Cardiac fibroblast (primary cell): Measurements from ENCODE around the gene KLHL29.

ENCODE experiments used
- DNase-seq, 2 donors: peaks; one replicate each; pipeline versions ENCODE4 v3.0.0 to v3.0.0-alpha.2; 2010; ENCODE audit warnings: low read depth in 2 of 2
- H3K4me3 ChIP-seq, 2 donors: replicated peaks in 1 of 2; 1 replicate in 1 of 2; 2 replicates in 1 of 2; pipeline ENCODE4 v1.5.1; 2011; ENCODE audit warnings: low read depth in 2 of 2, low read length in 2 of 2, mild to moderate bottlenecking in 2 of 2, moderate library complexity in 1 of 2
- CTCF ChIP-seq: IDR thresholded peaks from one replicate; pipeline ENCODE4 v1.5.1; 2011; ENCODE audit warnings: low read depth, mild to moderate bottlenecking, low read length, inconsistent platforms

The KLHL29 gene

GRCh38 chr2:23571085-23571484 lies 186.1 kb downstream of the KLHL29 start:
- no peak for TF ChIP-seq CTCF
- H3K4me3 ChIP-seq = no peak overlapping the region
- no peak for DNase-seq

- H3K4me3 ChIP-seq = no peak overlapping the region
- no peak for TF ChIP-seq CTCF
- no peak for DNase-seq
Measured at GRCh38 chr2:23571527-23572282, 186.7 kb downstream of the KLHL29 start.

- no peak overlapping the region for H3K4me3 ChIP-seq
- no peak for TF ChIP-seq CTCF
- no peak for DNase-seq
Measured at GRCh38 chr2:23574919-23575654, 190.1 kb downstream of the KLHL29 start.

GRCh38 chr2:23578964-23579671 lies 194.1 kb downstream of the KLHL29 start:
- TF ChIP-seq CTCF = peak; percentile 7
- H3K4me3 ChIP-seq = no peak overlapping the region
- peak; percentile 33 to 51 for DNase-seq

GRCh38 chr2:23579674-23580073 lies 194.7 kb downstream of the KLHL29 start:
- no peak for TF ChIP-seq CTCF
- H3K4me3 ChIP-seq = no peak overlapping the region
- DNase-seq = no peak

GRCh38 chr2:23583467-23583866 lies 198.5 kb downstream of the KLHL29 start:
- no peak for TF ChIP-seq CTCF
- H3K4me3 ChIP-seq = no peak overlapping the region
- DNase-seq = no peak
